CD8-positive, alpha-beta memory T cell (primary cell): ENCODE measurements around the gene LRPPRC. TPM values are rescaled to one million over a fixed set of nuclear protein-coding genes. Genes with fewer than 3 reads are reported as not detected.

Source experiments
- CTCF ChIA-PET: fragments of 350-600 bp; sonication (Branson Sonifier 250); formaldehyde crosslinking; loops from one replicate; lab custom pipeline; 2021; ENCODE audit warnings: antibody characterized with exemption; lab: Charles Lee
- POLR2A ChIA-PET: fragments of 350-600 bp; sonication (Branson Sonifier 250); formaldehyde crosslinking; loops from one replicate; lab custom pipeline; 2021; ENCODE audit warnings: antibody characterized with exemption; lab: Charles Lee
- DNase-seq, 5 donors: peaks; one replicate each; pipeline versions ENCODE4 v3.0.0 to v3.0.0-alpha.2; 2020 to 2022; ENCODE audit warnings: mixed read lengths in 1 of 5
- H3K27ac ChIP-seq: one replicate; pipeline ENCODE4 v1.7.0; 2013; ENCODE audit warnings: low read depth, mild to moderate bottlenecking, low read length, moderate library complexity
- H3K27me3 ChIP-seq: 2 replicates; pipeline ENCODE4 v1.7.0; 2013; ENCODE audit warnings: low read length, mild to moderate bottlenecking; ENCODE audit not compliant: insufficient read depth, poor library complexity, severe bottlenecking
- H3K36me3 ChIP-seq: 2 replicates; pipeline ENCODE4 v1.7.0; 2013; ENCODE audit warnings: mild to moderate bottlenecking, low read length, moderate library complexity; ENCODE audit not compliant: insufficient read depth
- H3K4me1 ChIP-seq: 2 replicates; pipeline ENCODE4 v1.7.0; 2013; ENCODE audit warnings: mild to moderate bottlenecking, low read length, moderate library complexity; ENCODE audit not compliant: insufficient read depth
- H3K4me3 ChIP-seq: 2 replicates; pipeline ENCODE4 v1.7.0; 2013; ENCODE audit warnings: mild to moderate bottlenecking, low read length
- H3K9me3 ChIP-seq: 2 replicates; pipeline ENCODE4 v1.7.0; 2013; ENCODE audit warnings: mild to moderate bottlenecking, low read length
- H3K27ac Mint-ChIP-seq, 8 donors: one replicate each; pipeline ENCODE4 v1.8.0; 2020 to 2021; ENCODE audit warnings: mixed read lengths in 8 of 8, mild to moderate bottlenecking in 6 of 8, inconsistent platforms in 3 of 8, moderate library complexity in 3 of 8
- H3K27me3 Mint-ChIP-seq, 2 donors: one replicate each; pipeline ENCODE4 v1.8.0; 2020 to 2021; ENCODE audit warnings: mixed read lengths in 2 of 2, mild to moderate bottlenecking in 1 of 2, moderate library complexity in 1 of 2
- H3K36me3 Mint-ChIP-seq, 3 donors: one replicate each; pipeline ENCODE4 v1.8.0; 2020 to 2021; ENCODE audit warnings: mixed read lengths in 3 of 3, inconsistent platforms in 1 of 3, mild to moderate bottlenecking in 1 of 3
- H3K4me1 Mint-ChIP-seq, 3 donors: one replicate each; pipeline ENCODE4 v1.8.0; 2020 to 2021; ENCODE audit warnings: mixed read lengths in 3 of 3, inconsistent platforms in 1 of 3, mild to moderate bottlenecking in 1 of 3
- H3K4me3 Mint-ChIP-seq, 7 donors: one replicate each; pipeline ENCODE4 v1.8.0; 2020 to 2021; ENCODE audit warnings: mixed read lengths in 7 of 7, mild to moderate bottlenecking in 6 of 7, moderate library complexity in 4 of 7, inconsistent platforms in 2 of 7
- H3K9me3 Mint-ChIP-seq, 5 donors: one replicate each; pipeline ENCODE4 v1.8.0; 2020 to 2022; ENCODE audit warnings: mixed read lengths in 5 of 5, mild to moderate bottlenecking in 3 of 5, moderate library complexity in 2 of 5, inconsistent platforms in 1 of 5
- polyA plus RNA-seq: library from polyadenylated mRNA; unstranded; fragments of 300-500 nt; fragmentation: Illumina TruSeq; gene quantifications from one replicate; pipeline ENCODE4 v1.2.3, GENCODE V29; 2021
- total RNA-seq, 2 experiments: library from RNA; stranded (reverse); gene quantifications; one replicate each; pipeline ENCODE4 v1.2.3, GENCODE V29; 2021

Gene LRPPRC
- total and polyA plus RNA-seq, 3 experiments from 2014 or later = 41.0 to 166 (median 164) TPM

- Histone ChIP-seq H3K27me3 (peaks cover 6% of the 10 kb centered on the region), H3K27ac (no peak overlapping the region), H3K4me3 (no peak overlapping the region), H3K9me3 (no peaks in the 10 kb centered on the region), H3K36me3 (no peaks in the 10 kb centered on the region), H3K4me1 (no peaks in the 10 kb centered on the region)
- peaks cover 19 to 33% of the 10 kb centered on the region in 2 donors for H3K27me3 Mint-ChIP-seq
- CTCF ChIA-PET = no interaction called here
- H3K4me3 Mint-ChIP-seq = no peak overlapping the region
- no peak for DNase-seq
- no peaks in the 10 kb centered on the region for H3K36me3 Mint-ChIP-seq
- no peaks in the 10 kb centered on the region for H3K4me1 Mint-ChIP-seq
- H3K9me3 Mint-ChIP-seq = no peaks in the 10 kb centered on the region
- POLR2A ChIA-PET = no interaction called here
- H3K27ac Mint-ChIP-seq = no peak overlapping the region
Observed at GRCh38 chr2:43872151-43872550, 123.6 kb downstream of the LRPPRC start.

- H3K36me3 ChIP-seq = no peaks in the 10 kb centered on the region
- Mint-ChIP-seq H3K9me3 (no peaks in the 10 kb centered on the region), H3K36me3 (no peaks in the 10 kb centered on the region), H3K4me1 (no peaks in the 10 kb centered on the region), H3K4me3 (no peak overlapping the region), H3K27me3 (peaks cover 11 to 55% of the 10 kb centered on the region in 2 donors), H3K27ac (no peak overlapping the region)
- ChIA-PET CTCF (no interaction called here), POLR2A (no interaction called here)
- DNase-seq = no peak
- no peaks in the 10 kb centered on the region for H3K27me3 ChIP-seq
- H3K27ac ChIP-seq = no peak overlapping the region
- no peaks in the 10 kb centered on the region for H3K4me1 ChIP-seq
- H3K9me3 ChIP-seq = no peaks in the 10 kb centered on the region
- H3K4me3 ChIP-seq = no peak overlapping the region
Observed at GRCh38 chr2:43855292-43855691, 140.5 kb downstream of the LRPPRC start.

GRCh38 chr2:43854671-43855070, 141.1 kb downstream of the LRPPRC start:
- Histone ChIP-seq H3K36me3 (no peaks in the 10 kb centered on the region), H3K4me3 (no peak overlapping the region), H3K4me1 (no peaks in the 10 kb centered on the region), H3K27me3 (no peaks in the 10 kb centered on the region), H3K27ac (no peak overlapping the region), H3K9me3 (no peaks in the 10 kb centered on the region)
- H3K9me3 Mint-ChIP-seq = no peaks in the 10 kb centered on the region
- H3K27me3 Mint-ChIP-seq = peaks cover 9 to 52% of the 10 kb centered on the region in 2 donors
- no peak overlapping the region for H3K4me3 Mint-ChIP-seq
- no peak overlapping the region for H3K27ac Mint-ChIP-seq
- ChIA-PET POLR2A (no interaction called here), CTCF (interaction anchor here (0.7 kb wide), 1 partner anchor 11 kb away, joined by 3 read pairs; no protein-coding TSS in a partner anchor)
- DNase-seq = no peak
- no peaks in the 10 kb centered on the region for H3K36me3 Mint-ChIP-seq
- H3K4me1 Mint-ChIP-seq = no peaks in the 10 kb centered on the region

GRCh38 chr2:43853141-43854081, 142.4 kb downstream of the LRPPRC start:
- no peaks in the 10 kb centered on the region for H3K27me3 ChIP-seq
- no peaks in the 10 kb centered on the region for H3K4me1 ChIP-seq
- Mint-ChIP-seq H3K9me3 (no peaks in the 10 kb centered on the region), H3K27ac (no peak overlapping the region), H3K27me3 (peaks cover 12 to 51% of the 10 kb centered on the region in 2 donors), H3K4me3 (no peak overlapping the region), H3K4me1 (no peaks in the 10 kb centered on the region), H3K36me3 (no peaks in the 10 kb centered on the region)
- no peak overlapping the region for H3K27ac ChIP-seq
- ChIA-PET CTCF (interaction anchor here (0.7 kb wide), 1 partner anchor 10 kb away, joined by 3 read pairs; no protein-coding TSS in a partner anchor), POLR2A (no interaction called here)
- no peaks in the 10 kb centered on the region for H3K9me3 ChIP-seq
- DNase-seq = no peak
- H3K4me3 ChIP-seq = no peak overlapping the region
- H3K36me3 ChIP-seq = no peaks in the 10 kb centered on the region

- H3K27ac ChIP-seq = no peak overlapping the region
- H3K36me3 ChIP-seq = no peaks in the 10 kb centered on the region
- no peaks in the 10 kb centered on the region for H3K4me1 ChIP-seq
- Mint-ChIP-seq H3K27ac (no peak overlapping the region), H3K27me3 (peaks cover 8 to 57% of the 10 kb centered on the region in 2 donors), H3K4me1 (no peaks in the 10 kb centered on the region), H3K36me3 (no peaks in the 10 kb centered on the region), H3K9me3 (no peaks in the 10 kb centered on the region), H3K4me3 (no peak overlapping the region)
- no peak overlapping the region for H3K4me3 ChIP-seq
- no peak for DNase-seq
- ChIA-PET POLR2A (no interaction called here), CTCF (interaction anchor here (0.6 kb wide), 1 partner anchor 40 kb away, joined by 4 read pairs; no protein-coding TSS in a partner anchor)
- no peaks in the 10 kb centered on the region for H3K27me3 ChIP-seq
- H3K9me3 ChIP-seq = no peaks in the 10 kb centered on the region
Observed at GRCh38 chr2:43852196-43852730, 143.5 kb downstream of the LRPPRC start.

- Histone ChIP-seq H3K27ac (no peak overlapping the region), H3K4me1 (no peaks in the 10 kb centered on the region), H3K4me3 (no peak overlapping the region), H3K36me3 (no peaks in the 10 kb centered on the region), H3K9me3 (no peaks in the 10 kb centered on the region), H3K27me3 (no peaks in the 10 kb centered on the region)
- DNase-seq = no peak
- Mint-ChIP-seq H3K4me3 (no peak overlapping the region), H3K36me3 (no peaks in the 10 kb centered on the region), H3K27ac (no peak overlapping the region), H3K27me3 (peaks cover 11 to 55% of the 10 kb centered on the region in 2 donors), H3K4me1 (no peaks in the 10 kb centered on the region), H3K9me3 (no peaks in the 10 kb centered on the region)
- ChIA-PET POLR2A (no interaction called here), CTCF (no interaction called here)
Observed at GRCh38 chr2:43851011-43851980, 144.5 kb downstream of the LRPPRC start.

GRCh38 chr2:43848214-43848613, 147.6 kb downstream of the LRPPRC start:
- H3K27ac Mint-ChIP-seq = no peak overlapping the region
- Histone ChIP-seq H3K27ac (no peak overlapping the region), H3K9me3 (no peaks in the 10 kb centered on the region), H3K4me1 (no peaks in the 10 kb centered on the region), H3K36me3 (no peaks in the 10 kb centered on the region), H3K4me3 (no peak overlapping the region), H3K27me3 (no peaks in the 10 kb centered on the region)
- H3K36me3 Mint-ChIP-seq = no peaks in the 10 kb centered on the region
- no peak overlapping the region for H3K4me3 Mint-ChIP-seq
- no peaks in the 10 kb centered on the region for H3K4me1 Mint-ChIP-seq
- no peaks in the 10 kb centered on the region for H3K9me3 Mint-ChIP-seq
- ChIA-PET POLR2A (no interaction called here), CTCF (no interaction called here)
- peaks cover 9 to 35% of the 10 kb centered on the region in 2 donors for H3K27me3 Mint-ChIP-seq
- DNase-seq = no peak
